ENCODE results near the gene ZSCAN26.

Gene ZSCAN26

GRCh38 chr6:28254121-28254519 lies 12.8 kb upstream of the ZSCAN26 start:
- TF ChIP-seq CTCF (IDR thresholded peaks at IDR 0.05; ENCODE audit: insufficient read depth, low read depth, low read length, missing control alignments) = no peak
- DNase-seq (ENCODE audit: low read depth) = no peak
- H3K4me3 ChIP-seq (ENCODE audit: low read length) = no peak overlapping the region

- no peak overlapping the region for H3K4me3 ChIP-seq (ENCODE audit: low read length)
- DNase-seq (ENCODE audit: low read depth) = no peak
- no peak for TF ChIP-seq CTCF (IDR thresholded peaks at IDR 0.05; ENCODE audit: insufficient read depth, low read depth, low read length, missing control alignments)
Measured at GRCh38 chr6:28257042-28257441, 9.9 kb upstream of the ZSCAN26 start.

GRCh38 chr6:28258877-28259777 lies 7.8 kb upstream of the ZSCAN26 start, which contains the start of gene NKAPL:
NKAPL (plus strand) TSS chr6:28259297; CDS start chr6:28259372, 75 bp downstream.
- TF ChIP-seq CTCF (IDR thresholded peaks at IDR 0.05; ENCODE audit: insufficient read depth, low read depth, low read length, missing control alignments) = no peak
- DNase-seq (ENCODE audit: low read depth) = peak; percentile 64
- peak within 1 kb of the TSS; percentile 51 for H3K4me3 ChIP-seq (ENCODE audit: low read length)

- DNase-seq (ENCODE audit: low read depth) = no peak
- no peak for TF ChIP-seq CTCF (IDR thresholded peaks at IDR 0.05; ENCODE audit: insufficient read depth, low read depth, low read length, missing control alignments)
- H3K4me3 ChIP-seq (ENCODE audit: low read length) = no peak overlapping the region
Measured at GRCh38 chr6:28263922-28264321, 3.0 kb upstream of the ZSCAN26 start.

- TF ChIP-seq CTCF (IDR thresholded peaks at IDR 0.05; ENCODE audit: insufficient read depth, low read depth, low read length, missing control alignments) = no peak
- H3K4me3 ChIP-seq (ENCODE audit: low read length) = no peak overlapping the region
- DNase-seq (ENCODE audit: low read depth) = no peak
Measured at GRCh38 chr6:28264834-28265401, 2.0 kb upstream of the ZSCAN26 start.

GRCh38 chr6:28266563-28266961 lies 381 bp upstream of the ZSCAN26 start:
- no peak for TF ChIP-seq CTCF (IDR thresholded peaks at IDR 0.05; ENCODE audit: insufficient read depth, low read depth, low read length, missing control alignments)
- H3K4me3 ChIP-seq (ENCODE audit: low read length) = peak overlapping the region; percentile 81
- no peak for DNase-seq (ENCODE audit: low read depth)

Measured in epithelial cell of esophagus (primary cell).